GM19438 (cell line): ENCODE results near the gene USO1.

Source experiments
- ATAC-seq: cut with Tn5 transposase; IDR thresholded peaks from one replicate; pipeline ENCODE4 v1.9.1; 2021; ENCODE audit warnings: low read depth; ENCODE audit not compliant: unreplicated experiment

The USO1 gene

GRCh38 chr4:75834772-75835154 is 110.4 kb downstream of the USO1 start:
- ATAC-seq: no peak

GRCh38 chr4:75841641-75842520 is 117.5 kb downstream of the USO1 start:
- no peak for ATAC-seq

- no peak for ATAC-seq
These were observed 119.2 kb downstream of the USO1 start for GRCh38 chr4:75843596-75843995.

- no peak for ATAC-seq
These were observed 119.8 kb downstream of the USO1 start for GRCh38 chr4:75844151-75844662.

- ATAC-seq: no peak
These were observed 121.6 kb downstream of the USO1 start for GRCh38 chr4:75845992-75846391.

GRCh38 chr4:75848171-75848760 is 123.9 kb downstream of the USO1 start:
- ATAC-seq: peak; percentile 78

- no peak for ATAC-seq
These were observed 124.5 kb downstream of the USO1 start for GRCh38 chr4:75848891-75849290.

GRCh38 chr4:75849461-75849860 is 125.1 kb downstream of the USO1 start:
- no peak for ATAC-seq

- ATAC-seq: no peak
These were observed 134.3 kb downstream of the USO1 start for GRCh38 chr4:75858721-75859120.

GRCh38 chr4:75860606-75861005 is 136.2 kb downstream of the USO1 start:
- no peak for ATAC-seq
